HEK293 (cell line): ENCODE results near the gene CCDC27.

Source experiments
- CTCF ChIA-PET: fragments of 350-600 bp; formaldehyde crosslinking; extraction: SDS; loops from one replicate; lab custom pipeline; 2021; ENCODE audit warnings: antibody characterized with exemption; lab: Yijun Ruan, JAX
- POLR2A ChIA-PET: fragments of 300-600 bp; formaldehyde crosslinking; extraction: SDS; loops from one replicate; lab custom pipeline; 2020; ENCODE audit warnings: antibody characterized with exemption, inconsistent platforms; lab: Yijun Ruan, JAX
- H3K27ac ChIP-seq: fragments of 200-500 bp; sonication (Bioruptor generic); 2 replicates; pipeline ENCODE4 v1.5.1; 2014; ENCODE audit warnings: low read depth, low read length, control low read depth, inconsistent platforms; ENCODE audit errors: extremely low read depth
- H3K36me3 ChIP-seq, 2 experiments: fragments of 200-500 bp in 1 of 2; sonication (Bioruptor generic) in 1 of 2; 1 replicate in 1 of 2; 2 replicates in 1 of 2; pipeline ENCODE4 v1.5.1; 2014 to 2017; ENCODE audit warnings: inconsistent platforms in 2 of 2, low read length in 2 of 2; ENCODE audit not compliant: control insufficient read depth in 2 of 2, insufficient read depth in 1 of 2
- H3K4me1 ChIP-seq: fragments of 200-500 bp; sonication (Bioruptor generic); 2 replicates; pipeline ENCODE4 v1.5.1; 2014; ENCODE audit warnings: mild to moderate bottlenecking, low read length, inconsistent platforms; ENCODE audit not compliant: control insufficient read depth, insufficient read depth
- H3K4me3 ChIP-seq: 2 replicates; pipeline ENCODE4 v1.5.1; 2011; ENCODE audit warnings: low read depth, mild to moderate bottlenecking, control low read depth, low read length, moderate library complexity
- H3K9me3 ChIP-seq: fragments of 200-500 bp; sonication (Bioruptor generic); 2 replicates; pipeline ENCODE4 v1.5.1; 2014; ENCODE audit warnings: low read depth, low read length, inconsistent platforms; ENCODE audit not compliant: control insufficient read depth, insufficient read depth
- EGR2 ChIP-seq: fragments of 450-650 bp; formaldehyde crosslinking; IDR thresholded peaks from 2 replicates; pipeline ENCODE4 v1.5.1; 2016; ENCODE audit warnings: low read depth, missing biosample characterization, missing genetic modification characterization
- GFI1B ChIP-seq: fragments of 450-650 bp; formaldehyde crosslinking; IDR thresholded peaks from 2 replicates; pipeline ENCODE4 v1.5.1; 2016; ENCODE audit warnings: missing biosample characterization, missing genetic modification characterization
- GLIS2 ChIP-seq: fragments of 450-650 bp; formaldehyde crosslinking; IDR thresholded peaks from 2 replicates; pipeline ENCODE4 v1.5.1; 2016; ENCODE audit warnings: missing biosample characterization, missing genetic modification characterization
- MYNN ChIP-seq: fragments of 450-650 bp; formaldehyde crosslinking; IDR thresholded peaks from 2 replicates; pipeline ENCODE4 v1.5.1; 2016; ENCODE audit warnings: missing biosample characterization, missing genetic modification characterization, borderline replicate concordance
- PRDM6 ChIP-seq: fragments of 450-650 bp; formaldehyde crosslinking; IDR thresholded peaks from 2 replicates; pipeline ENCODE4 v1.5.1; 2017; ENCODE audit warnings: missing biosample characterization, missing genetic modification characterization
- YY1 ChIP-seq: fragments of 450-650 bp; formaldehyde crosslinking; IDR thresholded peaks from 2 replicates; pipeline ENCODE4 v1.5.1; 2018; ENCODE audit warnings: missing biosample characterization, missing genetic modification characterization
- YY2 ChIP-seq: fragments of 450-650 bp; formaldehyde crosslinking; IDR thresholded peaks from 2 replicates; pipeline ENCODE4 v1.5.1; 2016; ENCODE audit warnings: missing biosample characterization, missing genetic modification characterization
- ZBTB7A ChIP-seq: fragments of 450-650 bp; formaldehyde crosslinking; IDR thresholded peaks from 2 replicates; pipeline ENCODE4 v1.5.1; 2016; ENCODE audit warnings: low read depth, missing biosample characterization, missing genetic modification characterization
- ZFP69B ChIP-seq: fragments of 450-650 bp; formaldehyde crosslinking; IDR thresholded peaks from 2 replicates; pipeline ENCODE4 v1.5.1; 2016; ENCODE audit warnings: missing biosample characterization, missing genetic modification characterization
- ZNF132 ChIP-seq: fragments of 450-650 bp; formaldehyde crosslinking; IDR thresholded peaks from 2 replicates; pipeline ENCODE4 v1.5.1; 2017; ENCODE audit warnings: missing biosample characterization, missing genetic modification characterization, borderline replicate concordance
- ZNF133 ChIP-seq: fragments of 450-650 bp; formaldehyde crosslinking; IDR thresholded peaks from 2 replicates; pipeline ENCODE4 v1.5.1; 2016; ENCODE audit warnings: missing biosample characterization, missing genetic modification characterization
- ZNF138 ChIP-seq: fragments of 450-650 bp; formaldehyde crosslinking; IDR thresholded peaks from 2 replicates; pipeline ENCODE4 v1.5.1; 2016; ENCODE audit warnings: missing biosample characterization, missing genetic modification characterization, borderline replicate concordance
- ZNF140 ChIP-seq: fragments of 450-650 bp; formaldehyde crosslinking; IDR thresholded peaks from 2 replicates; pipeline ENCODE4 v1.5.1; 2016; ENCODE audit warnings: missing biosample characterization, missing genetic modification characterization
- ZNF174 ChIP-seq: fragments of 450-650 bp; formaldehyde crosslinking; IDR thresholded peaks from 2 replicates; pipeline ENCODE4 v1.5.0; 2017; ENCODE audit warnings: missing biosample characterization, mild to moderate bottlenecking, missing genetic modification characterization
- ZNF175 ChIP-seq: fragments of 450-650 bp; formaldehyde crosslinking; IDR thresholded peaks from 2 replicates; pipeline ENCODE4 v1.5.1; 2016; ENCODE audit warnings: missing biosample characterization, missing genetic modification characterization
- ZNF221 ChIP-seq: fragments of 450-650 bp; formaldehyde crosslinking; IDR thresholded peaks from 2 replicates; pipeline ENCODE4 v1.5.1; 2017; ENCODE audit warnings: missing biosample characterization, missing genetic modification characterization, borderline replicate concordance
- ZNF292 ChIP-seq: fragments of 450-650 bp; formaldehyde crosslinking; IDR thresholded peaks from 2 replicates; pipeline ENCODE4 v1.5.1; 2016; ENCODE audit warnings: low read depth, missing biosample characterization, missing genetic modification characterization, borderline replicate concordance
- ZNF391 ChIP-seq: fragments of 450-650 bp; formaldehyde crosslinking; IDR thresholded peaks from 2 replicates; pipeline ENCODE4 v1.5.1; 2016; ENCODE audit warnings: low read depth, missing biosample characterization, missing genetic modification characterization, borderline replicate concordance
- ZNF433 ChIP-seq: fragments of 450-650 bp; formaldehyde crosslinking; IDR thresholded peaks from 2 replicates; pipeline ENCODE4 v1.5.1; 2016; ENCODE audit warnings: missing biosample characterization, missing genetic modification characterization, low read depth
- ZNF626 ChIP-seq: fragments of 450-650 bp; sonication (Bioruptor Pico); formaldehyde crosslinking; IDR thresholded peaks from 2 replicates; pipeline ENCODE4 v1.5.1; 2018; ENCODE audit warnings: missing biosample characterization, missing genetic modification characterization, inconsistent platforms
- ZNF629 ChIP-seq: fragments of 450-650 bp; formaldehyde crosslinking; IDR thresholded peaks from 2 replicates; pipeline ENCODE4 v1.5.1; 2017; ENCODE audit warnings: missing biosample characterization, missing genetic modification characterization
- ZNF677 ChIP-seq: fragments of 450-650 bp; IDR thresholded peaks from 2 replicates; pipeline ENCODE4 v1.5.0; 2018; ENCODE audit warnings: missing biosample characterization, mild to moderate bottlenecking, missing genetic modification characterization, moderate library complexity
- ZNF76 ChIP-seq: fragments of 450-650 bp; formaldehyde crosslinking; IDR thresholded peaks from 2 replicates; pipeline ENCODE4; 2016; ENCODE audit warnings: low read depth, missing biosample characterization, missing genetic modification characterization, borderline replicate concordance
- ZNF785 ChIP-seq: fragments of 450-650 bp; formaldehyde crosslinking; IDR thresholded peaks from 2 replicates; pipeline ENCODE4 v1.5.1; 2016; ENCODE audit warnings: missing biosample characterization, missing genetic modification characterization
- ZNF837 ChIP-seq: fragments of 450-650 bp; formaldehyde crosslinking; IDR thresholded peaks from 2 replicates; pipeline ENCODE4 v1.5.1; 2016; ENCODE audit warnings: missing biosample characterization, missing genetic modification characterization
- TF ChIP-seq, protein P1 (sequence below): sonication (generic); formaldehyde crosslinking; IDR thresholded peaks from 2 replicates; pipeline ENCODE4 v1.8.1; 2022; ENCODE audit warnings: mild to moderate bottlenecking, moderate library complexity, missing genetic modification reagents
- TF ChIP-seq, protein P2 (sequence below): fragments of 450-650 bp; formaldehyde crosslinking; IDR thresholded peaks from 2 replicates; pipeline ENCODE4 v1.5.1; 2017; ENCODE audit warnings: missing biosample characterization, missing genetic modification characterization
- TF ChIP-seq, protein P3 (sequence below): fragments of 450-650 bp; formaldehyde crosslinking; IDR thresholded peaks from 2 replicates; pipeline ENCODE4 v1.5.1; 2017; ENCODE audit warnings: missing biosample characterization, missing genetic modification characterization
- TF ChIP-seq, protein P4 (sequence below): fragments of 450-650 bp; formaldehyde crosslinking; IDR thresholded peaks from 2 replicates; pipeline ENCODE4 v1.5.1; 2016; ENCODE audit warnings: missing biosample characterization, missing genetic modification characterization

CCDC27 gene

GRCh38 chr1:3707939-3708328 lies 44.3 kb upstream of the CCDC27 start:
- TF ChIP-seq ZNF175: no peak
- TF ChIP-seq, protein P1, sequence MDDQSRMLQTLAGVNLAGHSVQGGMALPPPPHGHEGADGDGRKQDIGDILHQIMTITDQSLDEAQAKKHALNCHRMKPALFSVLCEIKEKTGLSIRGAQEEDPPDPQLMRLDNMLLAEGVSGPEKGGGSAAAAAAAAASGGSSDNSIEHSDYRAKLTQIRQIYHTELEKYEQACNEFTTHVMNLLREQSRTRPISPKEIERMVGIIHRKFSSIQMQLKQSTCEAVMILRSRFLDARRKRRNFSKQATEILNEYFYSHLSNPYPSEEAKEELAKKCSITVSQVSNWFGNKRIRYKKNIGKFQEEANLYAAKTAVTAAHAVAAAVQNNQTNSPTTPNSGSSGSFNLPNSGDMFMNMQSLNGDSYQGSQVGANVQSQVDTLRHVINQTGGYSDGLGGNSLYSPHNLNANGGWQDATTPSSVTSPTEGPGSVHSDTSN (CRISPR knock-in tag): no peak
- no peak for TF ChIP-seq ZNF785 (tag by site-specific recombination)
- TF ChIP-seq ZNF433 (tag by site-specific recombination): no peak
- no peak for TF ChIP-seq ZNF140 (tag by site-specific recombination)
- no peak for TF ChIP-seq ZNF677 (tag by site-specific recombination)
- TF ChIP-seq PRDM6 (tag by site-specific recombination): no peak
- TF ChIP-seq, protein P2, sequence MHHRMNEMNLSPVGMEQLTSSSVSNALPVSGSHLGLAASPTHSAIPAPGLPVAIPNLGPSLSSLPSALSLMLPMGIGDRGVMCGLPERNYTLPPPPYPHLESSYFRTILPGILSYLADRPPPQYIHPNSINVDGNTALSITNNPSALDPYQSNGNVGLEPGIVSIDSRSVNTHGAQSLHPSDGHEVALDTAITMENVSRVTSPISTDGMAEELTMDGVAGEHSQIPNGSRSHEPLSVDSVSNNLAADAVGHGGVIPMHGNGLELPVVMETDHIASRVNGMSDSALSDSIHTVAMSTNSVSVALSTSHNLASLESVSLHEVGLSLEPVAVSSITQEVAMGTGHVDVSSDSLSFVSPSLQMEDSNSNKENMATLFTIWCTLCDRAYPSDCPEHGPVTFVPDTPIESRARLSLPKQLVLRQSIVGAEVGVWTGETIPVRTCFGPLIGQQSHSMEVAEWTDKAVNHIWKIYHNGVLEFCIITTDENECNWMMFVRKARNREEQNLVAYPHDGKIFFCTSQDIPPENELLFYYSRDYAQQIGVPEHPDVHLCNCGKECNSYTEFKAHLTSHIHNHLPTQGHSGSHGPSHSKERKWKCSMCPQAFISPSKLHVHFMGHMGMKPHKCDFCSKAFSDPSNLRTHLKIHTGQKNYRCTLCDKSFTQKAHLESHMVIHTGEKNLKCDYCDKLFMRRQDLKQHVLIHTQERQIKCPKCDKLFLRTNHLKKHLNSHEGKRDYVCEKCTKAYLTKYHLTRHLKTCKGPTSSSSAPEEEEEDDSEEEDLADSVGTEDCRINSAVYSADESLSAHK (tag by site-specific recombination): no peak
- TF ChIP-seq ZNF292 (tag by site-specific recombination): no peak
- TF ChIP-seq ZNF391 (tag by site-specific recombination): no peak
- TF ChIP-seq, protein P3, sequence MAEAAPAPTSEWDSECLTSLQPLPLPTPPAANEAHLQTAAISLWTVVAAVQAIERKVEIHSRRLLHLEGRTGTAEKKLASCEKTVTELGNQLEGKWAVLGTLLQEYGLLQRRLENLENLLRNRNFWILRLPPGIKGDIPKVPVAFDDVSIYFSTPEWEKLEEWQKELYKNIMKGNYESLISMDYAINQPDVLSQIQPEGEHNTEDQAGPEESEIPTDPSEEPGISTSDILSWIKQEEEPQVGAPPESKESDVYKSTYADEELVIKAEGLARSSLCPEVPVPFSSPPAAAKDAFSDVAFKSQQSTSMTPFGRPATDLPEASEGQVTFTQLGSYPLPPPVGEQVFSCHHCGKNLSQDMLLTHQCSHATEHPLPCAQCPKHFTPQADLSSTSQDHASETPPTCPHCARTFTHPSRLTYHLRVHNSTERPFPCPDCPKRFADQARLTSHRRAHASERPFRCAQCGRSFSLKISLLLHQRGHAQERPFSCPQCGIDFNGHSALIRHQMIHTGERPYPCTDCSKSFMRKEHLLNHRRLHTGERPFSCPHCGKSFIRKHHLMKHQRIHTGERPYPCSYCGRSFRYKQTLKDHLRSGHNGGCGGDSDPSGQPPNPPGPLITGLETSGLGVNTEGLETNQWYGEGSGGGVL (tag by site-specific recombination): no peak
- TF ChIP-seq ZNF132 (tag by site-specific recombination): no peak
- no peak for TF ChIP-seq ZNF76 (tag by site-specific recombination)
- no peak for TF ChIP-seq ZNF626 (tag by site-specific recombination)
- no peak for TF ChIP-seq ZNF629
- no peak for TF ChIP-seq MYNN
- TF ChIP-seq ZNF837 (tag by site-specific recombination): no peak
- no peak for TF ChIP-seq ZNF133 (tag by site-specific recombination)
- TF ChIP-seq GFI1B (tag by site-specific recombination): no peak
- TF ChIP-seq ZNF174 (tag by site-specific recombination): no peak
- CTCF ChIA-PET: no interaction called here
- H3K27ac ChIP-seq: no peak overlapping the region
- H3K4me1 ChIP-seq: no peaks in the 10 kb centered on the region
- H3K36me3 ChIP-seq: peaks cover 0 to 37% of the 10 kb centered on the region in 2 experiments; a peak in 1 of 3 replicates
- no peak overlapping the region for H3K4me3 ChIP-seq
- no peaks in the 10 kb centered on the region for H3K9me3 ChIP-seq
- POLR2A ChIA-PET: no interaction called here

- no peak overlapping the region for H3K27ac ChIP-seq
- TF ChIP-seq YY1 (tag by site-specific recombination) (no peak), ZNF138 (no peak), ZFP69B (0 out of 2 replicates have a peak, but pooled peaks have one; percentile 34), ZNF221 (tag by site-specific recombination) (no peak), ZBTB7A (tag by site-specific recombination) (no peak), EGR2 (no peak), GLIS2 (tag by site-specific recombination) (peak; percentile 38), YY2 (tag by site-specific recombination) (no peak)
- TF ChIP-seq, protein P4, sequence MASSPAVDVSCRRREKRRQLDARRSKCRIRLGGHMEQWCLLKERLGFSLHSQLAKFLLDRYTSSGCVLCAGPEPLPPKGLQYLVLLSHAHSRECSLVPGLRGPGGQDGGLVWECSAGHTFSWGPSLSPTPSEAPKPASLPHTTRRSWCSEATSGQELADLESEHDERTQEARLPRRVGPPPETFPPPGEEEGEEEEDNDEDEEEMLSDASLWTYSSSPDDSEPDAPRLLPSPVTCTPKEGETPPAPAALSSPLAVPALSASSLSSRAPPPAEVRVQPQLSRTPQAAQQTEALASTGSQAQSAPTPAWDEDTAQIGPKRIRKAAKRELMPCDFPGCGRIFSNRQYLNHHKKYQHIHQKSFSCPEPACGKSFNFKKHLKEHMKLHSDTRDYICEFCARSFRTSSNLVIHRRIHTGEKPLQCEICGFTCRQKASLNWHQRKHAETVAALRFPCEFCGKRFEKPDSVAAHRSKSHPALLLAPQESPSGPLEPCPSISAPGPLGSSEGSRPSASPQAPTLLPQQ (tag by site-specific recombination): peak; percentile 65
- CTCF ChIA-PET: no interaction called here
- H3K4me1 ChIP-seq: no peaks in the 10 kb centered on the region
- H3K36me3 ChIP-seq: peaks cover 0 to 40% of the 10 kb centered on the region in 2 experiments; a peak in 1 of 3 replicates
- POLR2A ChIA-PET: no interaction called here
- H3K4me3 ChIP-seq: no peak overlapping the region
- no peaks in the 10 kb centered on the region for H3K9me3 ChIP-seq
Measured at GRCh38 chr1:3708791-3709190, 43.5 kb upstream of the CCDC27 start.
